Erythroblast (primary cell): Measurements from ENCODE around the gene PDE6G.

ENCODE experiments used
- DNase-seq, 2 experiments: peaks; one replicate each; lab custom pipeline; 2025; lab: John Stamatoyannopoulos, UW
- GATA1 ChIP-seq: IDR thresholded peaks from 2 replicates; pipeline ENCODE4 v1.6.1; 2011; ENCODE audit warnings: low read depth, mild to moderate bottlenecking, control low read depth, low read length, moderate library complexity
- POLR2A ChIP-seq: IDR thresholded peaks from 2 replicates; pipeline ENCODE4 v1.6.1; 2011; ENCODE audit warnings: mild to moderate bottlenecking, low read length

The PDE6G gene

DNA sequence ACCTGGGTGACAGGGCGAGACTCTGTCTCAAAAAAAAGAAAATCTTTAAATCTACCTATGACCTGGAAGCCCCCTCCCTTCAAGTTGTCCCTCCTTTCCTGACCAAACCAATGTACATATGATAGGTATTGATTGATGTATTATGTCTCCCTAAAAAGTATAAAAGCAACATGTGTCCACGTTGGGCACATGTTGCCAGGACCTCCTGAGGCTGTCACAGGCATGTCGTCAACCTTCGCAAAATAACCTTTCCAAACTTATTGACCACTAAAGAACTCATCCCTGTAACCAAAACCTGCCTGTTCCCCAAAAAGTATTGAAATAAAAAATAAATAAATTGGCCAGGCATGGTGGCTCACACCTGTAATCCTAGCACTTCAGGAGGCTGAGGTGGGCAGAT, 5.7 kb upstream of the PDE6G start:
- TF ChIP-seq GATA1 (no peak), POLR2A (no peak)
- DNase-seq = no peak

DNA sequence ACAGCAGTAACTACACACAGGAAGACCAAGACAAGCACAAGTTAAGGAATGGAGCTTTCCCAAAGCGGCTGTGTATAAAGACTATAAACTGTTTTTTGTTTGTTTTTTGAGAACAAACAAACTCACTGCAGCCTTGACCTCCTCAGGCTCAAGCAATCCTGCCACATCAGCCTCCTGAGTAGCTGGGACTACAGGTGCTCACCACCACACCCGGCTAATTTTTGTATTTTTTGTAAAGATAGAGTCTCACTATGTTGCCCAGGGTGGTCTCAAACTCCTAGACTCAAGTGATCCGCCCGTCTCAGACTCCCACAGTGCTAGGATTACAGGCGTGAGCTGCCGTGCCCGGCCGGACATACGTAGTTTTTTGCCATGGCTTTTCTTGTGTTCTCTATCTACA, 4.1 kb upstream of the PDE6G start:
- TF ChIP-seq POLR2A (no peak), GATA1 (no peak)
- no peak for DNase-seq

DNA sequence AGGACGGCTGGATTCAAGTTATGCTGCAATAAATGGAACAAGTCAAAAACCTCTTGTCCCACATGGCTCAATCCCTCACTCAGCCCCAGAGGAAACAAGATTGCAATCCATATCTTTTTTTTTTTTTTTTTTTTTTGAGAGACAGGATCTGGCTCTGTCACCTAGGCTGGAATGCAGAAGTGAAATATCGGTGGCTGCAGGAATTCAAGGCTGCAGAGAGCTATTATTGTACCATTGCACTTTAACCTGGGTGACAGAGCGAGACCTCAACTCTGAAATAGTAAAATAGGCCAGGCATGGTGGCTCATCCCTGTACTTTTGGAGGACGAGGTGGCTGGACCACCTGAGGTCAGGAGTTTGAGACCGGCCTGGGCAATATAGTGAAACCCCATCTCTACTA, 2.7 kb upstream of the PDE6G start:
- no peak for DNase-seq
- TF ChIP-seq GATA1 = no peak
- TF ChIP-seq POLR2A = no peak

DNA sequence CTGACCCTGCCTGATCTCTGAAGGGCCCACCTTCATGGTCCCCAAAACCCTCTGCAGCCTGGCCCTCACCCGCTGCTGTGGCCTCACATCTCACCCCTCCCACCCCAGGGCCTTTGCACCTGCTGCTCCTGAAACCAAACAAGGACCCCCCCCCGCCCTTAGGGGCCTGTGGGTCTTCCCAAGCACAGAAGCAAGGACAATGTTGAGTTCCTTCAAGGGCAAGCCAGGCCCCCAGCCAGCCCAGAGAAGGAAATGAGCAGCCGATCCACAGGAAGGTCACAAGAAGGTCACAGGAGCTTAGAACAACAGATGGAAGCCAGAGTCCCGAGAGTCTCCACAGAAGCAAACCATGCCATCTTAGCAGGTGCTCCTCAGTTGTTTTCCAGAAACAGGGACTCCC, 493 bp upstream of the PDE6G start:
- TF ChIP-seq POLR2A (no peak), GATA1 (no peak)
- no peak for DNase-seq

DNA sequence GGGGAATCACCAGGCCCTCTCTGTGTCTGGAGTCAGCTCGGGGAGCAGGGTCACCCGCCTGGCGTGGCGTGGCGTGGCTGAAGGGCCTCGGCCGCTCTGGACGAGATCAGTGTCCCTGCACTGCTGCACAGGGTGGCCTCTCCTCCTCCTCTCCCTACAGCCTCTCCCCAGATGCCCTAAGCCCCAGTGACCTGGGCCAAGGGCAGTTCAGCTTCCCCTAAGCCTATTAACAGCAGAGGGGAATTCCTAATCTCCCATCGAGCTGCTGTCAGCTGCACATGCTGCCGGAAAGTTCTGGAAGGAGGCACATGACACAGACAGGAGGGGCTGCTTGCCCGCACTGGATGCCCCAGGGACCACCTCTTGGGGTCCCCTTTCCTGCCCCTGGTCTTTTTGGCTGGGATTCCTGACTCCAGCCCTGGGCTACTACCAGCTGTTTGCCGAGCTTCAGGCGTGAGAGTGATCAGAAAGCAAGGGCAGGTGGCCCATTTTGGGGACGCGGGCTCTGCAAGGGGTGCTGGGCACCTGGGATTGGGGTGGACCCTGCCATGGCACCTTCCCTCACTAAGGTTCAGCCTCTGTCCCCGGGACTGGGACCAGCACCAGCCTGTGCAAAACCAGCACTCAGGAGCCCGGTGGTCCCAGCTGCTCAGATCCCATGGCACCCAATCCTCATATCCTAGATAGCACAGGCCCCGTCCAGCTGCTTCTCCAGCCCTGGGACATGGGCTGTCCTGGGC, 794 bp downstream of the PDE6G start:
- DNase-seq = no peak
- TF ChIP-seq GATA1 (no peak), POLR2A (no peak)

DNA sequence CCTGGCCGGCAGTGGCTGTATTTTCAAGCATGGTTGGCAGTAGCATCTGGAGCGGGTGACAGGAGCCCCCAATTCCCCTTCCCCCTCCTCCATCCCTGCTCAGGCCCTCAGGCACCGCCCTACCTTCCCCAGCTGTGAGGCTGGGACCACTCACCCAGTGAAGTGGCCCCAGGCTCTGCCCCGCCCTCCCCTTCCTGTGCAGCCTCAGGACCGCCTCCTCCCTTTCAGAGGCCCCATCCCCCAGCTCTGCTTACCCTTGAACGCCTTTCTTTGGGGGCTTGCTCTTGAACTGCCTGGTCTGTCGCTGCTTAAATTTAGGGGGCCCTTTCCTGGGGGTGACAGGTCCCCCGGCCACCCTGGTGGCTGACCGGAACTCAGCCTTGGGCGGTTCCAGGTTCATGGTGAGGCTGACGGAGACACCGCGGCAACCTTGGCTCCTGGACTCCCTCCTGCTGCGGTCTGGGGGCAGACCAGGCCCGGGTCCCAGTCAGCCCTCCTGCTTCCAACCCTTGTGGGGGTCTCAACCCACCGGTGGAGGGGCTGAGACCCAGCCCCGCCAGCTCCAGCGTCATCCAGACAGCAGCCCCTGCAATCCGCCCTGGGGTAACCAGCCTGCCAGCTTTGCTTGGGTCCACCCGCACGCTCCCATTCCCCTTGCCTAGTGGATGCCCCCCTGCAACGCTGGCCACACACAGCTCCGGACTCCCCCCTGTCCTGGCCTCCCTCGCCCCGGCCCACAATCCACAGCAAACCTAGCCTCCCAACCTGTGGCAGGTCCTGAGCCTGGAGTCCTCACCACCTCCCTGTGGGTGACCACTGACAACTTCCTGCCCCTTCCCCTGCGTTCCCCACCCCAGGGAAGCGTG, 3.2 kb downstream of the PDE6G start:
- peak; percentile 19 to 35 for DNase-seq
- TF ChIP-seq GATA1 = no peak
- TF ChIP-seq POLR2A = no peak

DNA sequence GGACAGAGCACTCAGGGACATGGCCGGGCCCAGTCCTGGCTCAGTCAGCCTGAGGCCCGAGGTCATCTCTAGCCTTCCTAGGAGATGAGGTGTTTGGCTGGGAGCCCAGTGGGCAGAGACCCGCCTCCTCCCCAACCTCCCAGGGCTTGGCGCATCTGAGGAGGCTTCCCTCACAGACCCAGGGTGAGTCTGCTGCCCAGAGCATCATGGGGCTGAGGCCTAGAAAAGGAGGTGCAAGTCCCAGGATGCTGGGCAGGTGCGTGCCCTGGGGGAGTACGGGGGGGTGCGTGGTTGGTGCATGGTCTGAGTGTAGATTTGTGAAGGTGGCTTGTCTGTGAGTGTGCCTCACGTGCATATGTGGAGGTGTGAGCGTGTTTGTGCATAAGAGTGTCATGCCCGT, 4.7 kb downstream of the PDE6G start:
- TF ChIP-seq GATA1 (no peak), POLR2A (no peak)
- peak; percentile 66 to 67 for DNase-seq

DNA sequence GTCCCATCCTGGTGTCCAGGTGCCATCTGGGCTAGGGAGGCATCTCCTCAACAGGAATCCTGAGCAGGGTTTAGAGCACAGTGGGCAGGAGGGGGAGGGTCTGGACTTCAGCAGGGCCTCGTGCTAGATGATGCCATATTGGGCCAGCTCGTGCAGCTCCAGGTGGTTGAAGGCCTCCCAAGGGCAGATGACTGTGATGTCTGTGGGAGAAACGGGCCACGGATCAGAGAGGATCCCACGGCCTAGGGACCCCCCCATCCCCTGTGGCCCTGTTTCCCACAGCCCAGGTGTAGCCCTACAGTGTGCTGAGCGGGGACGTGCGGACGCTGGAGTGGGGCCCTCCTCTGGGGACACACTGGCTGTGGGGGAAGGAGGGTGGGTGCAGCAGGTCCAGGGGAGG, 5.4 kb downstream of the PDE6G start:
- TF ChIP-seq POLR2A = no peak
- TF ChIP-seq GATA1 = no peak
- DNase-seq = no peak

DNA sequence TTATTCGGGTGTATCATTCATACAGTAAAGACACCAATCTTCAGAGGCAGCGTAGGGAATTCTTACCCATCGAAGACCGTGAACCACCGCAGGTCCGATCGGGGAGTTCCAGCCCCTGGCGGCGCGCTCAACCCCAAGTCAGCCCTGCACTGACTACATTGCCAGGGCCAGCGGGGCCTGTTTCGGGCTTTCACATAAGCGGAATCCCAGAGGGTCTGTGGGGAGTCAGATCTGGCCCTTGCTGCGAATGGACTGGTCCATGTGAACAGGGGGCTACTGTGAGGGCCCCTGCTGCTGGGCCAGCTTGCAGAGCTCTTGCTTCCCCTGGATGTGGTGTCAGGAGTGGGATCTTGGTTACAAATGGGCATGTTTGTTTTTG, 7.6 kb downstream of the PDE6G start:
- TF ChIP-seq GATA1 (no peak), POLR2A (no peak)
- peak; percentile 17 to 25 for DNase-seq

DNA sequence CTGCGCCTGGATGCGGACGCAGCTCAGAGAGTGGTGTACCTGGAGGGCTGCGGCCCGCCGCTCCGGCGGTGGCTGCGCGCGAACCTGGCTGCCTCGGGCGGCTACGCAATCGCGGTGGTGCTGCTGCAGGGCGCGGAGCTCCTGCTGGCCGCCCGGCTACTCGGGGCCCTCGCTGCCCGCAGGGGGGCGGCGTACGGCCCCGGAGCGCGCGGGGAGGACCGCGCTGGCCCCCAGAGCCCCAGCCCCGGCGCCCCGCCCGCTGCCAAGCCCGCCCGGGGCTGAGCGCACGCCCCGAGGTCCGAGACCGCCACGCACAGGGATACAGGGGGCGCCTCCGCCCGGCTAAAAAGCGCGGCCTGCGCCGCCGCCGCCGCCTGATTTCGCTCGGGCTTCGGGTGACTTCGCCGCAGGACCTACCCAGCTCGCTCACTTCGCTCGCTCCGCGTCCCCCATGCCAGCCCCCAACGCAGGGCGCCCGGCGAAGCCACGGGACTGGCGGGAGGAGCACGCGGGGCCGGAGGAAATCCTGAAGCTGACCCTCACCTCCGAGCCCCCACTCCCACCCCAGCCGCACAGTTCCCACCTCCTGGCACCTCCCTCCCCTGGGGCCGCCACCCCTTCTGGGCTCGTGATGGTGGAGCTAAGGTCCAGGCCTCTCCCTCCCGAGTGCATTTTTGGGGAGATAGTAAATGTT, 8.2 kb downstream of the PDE6G start:
- TF ChIP-seq POLR2A = no peak
- TF ChIP-seq GATA1 = no peak
- DNase-seq = peak; percentile 30 to 34

DNA sequence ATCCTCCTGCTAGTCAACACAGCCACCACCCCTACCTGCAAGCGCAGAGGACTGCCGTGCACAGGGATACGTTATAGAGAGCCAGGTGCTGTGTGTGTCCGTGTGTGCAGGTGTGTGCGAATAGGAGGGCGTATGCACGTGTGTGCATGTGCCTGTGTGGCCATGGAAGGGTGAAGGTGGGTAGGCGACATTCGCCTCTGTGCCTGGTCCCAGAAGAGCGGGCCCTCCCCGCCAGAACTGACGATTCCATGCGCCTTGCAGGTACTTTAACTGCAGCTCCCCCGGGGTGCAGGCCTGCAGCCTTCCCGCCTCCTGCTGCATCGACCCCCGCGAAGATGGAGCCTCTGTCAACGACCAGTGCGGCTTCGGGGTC, 8.7 kb downstream of the PDE6G start:
- TF ChIP-seq GATA1 (no peak), POLR2A (no peak)
- no peak for DNase-seq

DNA sequence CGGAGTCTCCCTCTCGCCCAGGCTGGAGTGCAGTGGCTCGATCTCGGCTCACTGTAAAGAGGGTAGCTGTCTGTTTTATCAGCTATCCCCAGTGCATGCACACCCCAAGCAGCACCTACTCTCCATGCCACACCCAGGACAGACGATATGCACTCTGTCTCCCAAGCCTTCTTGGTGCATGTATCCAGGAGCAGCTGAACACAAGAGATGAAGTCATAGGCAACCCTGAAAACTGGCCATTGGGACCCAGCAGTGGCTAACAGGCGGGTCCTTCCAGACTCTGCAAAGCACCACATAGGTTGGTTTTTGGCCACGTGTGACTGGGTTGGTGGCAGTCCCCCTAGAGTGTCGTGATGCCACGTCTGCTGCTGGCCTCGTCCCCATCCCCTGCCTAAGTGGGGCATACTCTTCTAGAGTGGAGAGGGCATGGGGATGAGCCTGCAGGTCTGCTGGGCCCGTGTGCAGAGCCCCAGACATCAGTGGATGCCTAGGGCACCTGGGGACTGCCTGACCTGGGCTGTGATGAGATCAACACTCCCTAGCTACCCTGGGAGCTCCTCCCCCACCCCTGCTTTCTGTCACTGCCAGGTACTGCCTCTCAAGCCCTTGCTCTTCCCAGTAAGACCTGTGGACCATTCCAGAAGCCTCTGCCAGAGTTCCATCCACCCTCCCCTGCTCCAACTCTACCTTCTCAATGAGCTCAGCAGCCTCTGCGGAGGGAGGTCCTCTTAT, 9.3 kb downstream of the PDE6G start:
- peak; percentile 53 for TF ChIP-seq POLR2A
- no peak for TF ChIP-seq GATA1
- peak; percentile 80 to 91 for DNase-seq
